Measurements from ENCODE around the gene CEP152.

CEP152 gene

DNA sequence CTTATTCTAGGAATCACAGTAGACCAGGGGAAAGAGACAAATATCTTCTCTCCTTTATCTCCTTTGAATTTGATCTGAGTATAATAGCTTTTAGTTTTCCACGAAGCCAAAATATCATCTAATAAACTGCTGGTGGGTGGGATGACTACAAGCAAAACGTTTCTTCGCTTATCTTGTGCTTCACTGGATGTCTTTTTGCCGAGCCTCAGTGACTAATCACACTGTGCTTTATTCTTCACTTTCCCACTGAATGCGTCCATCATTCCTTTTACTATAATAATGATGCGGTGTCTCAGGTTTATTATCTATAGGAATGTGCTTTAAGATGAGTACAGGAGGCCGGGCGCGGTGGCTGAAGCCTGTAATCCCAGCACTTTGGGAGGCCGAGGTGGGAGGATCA is 32.5 kb downstream of the CEP152 start:
- Mint-ChIP-seq H3K36me3 (ENCODE audit: low read depth) (peaks cover 47% of the 10 kb centered on the region), H3K4me3 (no peak overlapping the region), H3K27ac (no peak overlapping the region), H3K4me1 (no peaks in the 10 kb centered on the region), H3K27me3 (ENCODE audit: low read depth, poor library complexity) (no peaks in the 10 kb centered on the region), H3K9me3 (peaks cover 7% of the 10 kb centered on the region)
- TF ChIP-seq, protein P1, sequence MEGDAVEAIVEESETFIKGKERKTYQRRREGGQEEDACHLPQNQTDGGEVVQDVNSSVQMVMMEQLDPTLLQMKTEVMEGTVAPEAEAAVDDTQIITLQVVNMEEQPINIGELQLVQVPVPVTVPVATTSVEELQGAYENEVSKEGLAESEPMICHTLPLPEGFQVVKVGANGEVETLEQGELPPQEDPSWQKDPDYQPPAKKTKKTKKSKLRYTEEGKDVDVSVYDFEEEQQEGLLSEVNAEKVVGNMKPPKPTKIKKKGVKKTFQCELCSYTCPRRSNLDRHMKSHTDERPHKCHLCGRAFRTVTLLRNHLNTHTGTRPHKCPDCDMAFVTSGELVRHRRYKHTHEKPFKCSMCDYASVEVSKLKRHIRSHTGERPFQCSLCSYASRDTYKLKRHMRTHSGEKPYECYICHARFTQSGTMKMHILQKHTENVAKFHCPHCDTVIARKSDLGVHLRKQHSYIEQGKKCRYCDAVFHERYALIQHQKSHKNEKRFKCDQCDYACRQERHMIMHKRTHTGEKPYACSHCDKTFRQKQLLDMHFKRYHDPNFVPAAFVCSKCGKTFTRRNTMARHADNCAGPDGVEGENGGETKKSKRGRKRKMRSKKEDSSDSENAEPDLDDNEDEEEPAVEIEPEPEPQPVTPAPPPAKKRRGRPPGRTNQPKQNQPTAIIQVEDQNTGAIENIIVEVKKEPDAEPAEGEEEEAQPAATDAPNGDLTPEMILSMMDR (IDR thresholded peaks at IDR 0.05): no peak
- DNase-seq: no peak

DNA sequence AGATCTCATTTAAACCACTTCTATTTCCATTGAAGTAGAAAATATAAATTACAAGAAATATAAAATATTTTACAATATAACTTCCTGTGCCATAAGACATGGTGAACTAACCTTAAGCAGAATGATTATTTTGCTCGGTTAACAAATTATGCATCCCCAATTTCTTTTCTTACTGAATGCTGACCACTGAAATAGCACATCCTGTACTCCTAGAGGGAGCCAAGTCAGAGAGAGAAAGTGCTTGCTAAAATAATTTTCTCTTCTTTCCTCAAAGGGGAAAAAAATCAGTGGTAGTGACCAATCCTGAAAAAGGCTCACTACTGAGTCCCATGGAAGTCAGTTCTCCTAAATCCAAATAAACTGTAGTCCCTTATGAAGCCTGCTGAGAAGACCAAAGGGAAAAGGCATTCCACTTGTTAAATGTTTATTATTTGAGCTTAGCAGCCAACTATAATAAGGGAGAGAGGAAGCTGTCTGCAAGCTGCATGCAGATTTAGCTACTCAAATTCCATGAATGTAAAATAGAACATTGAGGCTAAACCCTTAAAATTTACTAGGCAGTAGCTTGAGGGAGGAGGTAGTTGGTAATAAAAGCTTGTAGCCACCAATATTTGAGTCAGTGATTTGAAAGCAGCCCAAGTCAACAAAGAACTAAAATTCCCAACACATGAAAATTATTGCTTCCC is 33.1 kb downstream of the CEP152 start:
- Mint-ChIP-seq H3K9me3 (peaks cover 7% of the 10 kb centered on the region), H3K4me1 (no peaks in the 10 kb centered on the region), H3K36me3 (ENCODE audit: low read depth) (peaks cover 41% of the 10 kb centered on the region), H3K4me3 (no peak overlapping the region), H3K27me3 (ENCODE audit: low read depth, poor library complexity) (no peaks in the 10 kb centered on the region), H3K27ac (peak overlapping the region; percentile 27)
- no peak for DNase-seq
- TF ChIP-seq, protein P1 (IDR thresholded peaks at IDR 0.05): no peak

DNA sequence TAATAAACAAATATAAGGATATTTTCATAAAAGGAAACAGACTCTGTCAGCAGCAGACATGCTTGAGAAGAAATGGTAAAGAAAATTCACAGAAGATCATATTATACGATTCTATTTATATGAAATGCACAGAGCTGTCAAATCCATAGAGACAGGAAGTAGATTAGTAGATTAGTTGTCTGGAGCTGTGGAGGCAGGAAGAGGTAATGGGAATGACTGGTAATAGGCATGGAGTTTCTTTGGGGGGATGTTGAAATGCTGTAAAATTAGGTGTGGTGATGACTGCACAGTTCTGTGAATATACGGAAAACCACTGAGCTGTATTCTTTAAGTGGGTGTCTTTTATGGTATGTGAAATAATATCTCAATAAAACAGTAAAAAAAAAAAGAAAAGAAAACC is 35.3 kb downstream of the CEP152 start:
- Mint-ChIP-seq H3K4me3 (no peak overlapping the region), H3K4me1 (no peaks in the 10 kb centered on the region), H3K27me3 (ENCODE audit: low read depth, poor library complexity) (no peaks in the 10 kb centered on the region), H3K9me3 (peaks cover 7% of the 10 kb centered on the region), H3K27ac (no peak overlapping the region), H3K36me3 (ENCODE audit: low read depth) (peaks cover 25% of the 10 kb centered on the region)
- no peak for DNase-seq
- TF ChIP-seq, protein P1 (IDR thresholded peaks at IDR 0.05): no peak

DNA sequence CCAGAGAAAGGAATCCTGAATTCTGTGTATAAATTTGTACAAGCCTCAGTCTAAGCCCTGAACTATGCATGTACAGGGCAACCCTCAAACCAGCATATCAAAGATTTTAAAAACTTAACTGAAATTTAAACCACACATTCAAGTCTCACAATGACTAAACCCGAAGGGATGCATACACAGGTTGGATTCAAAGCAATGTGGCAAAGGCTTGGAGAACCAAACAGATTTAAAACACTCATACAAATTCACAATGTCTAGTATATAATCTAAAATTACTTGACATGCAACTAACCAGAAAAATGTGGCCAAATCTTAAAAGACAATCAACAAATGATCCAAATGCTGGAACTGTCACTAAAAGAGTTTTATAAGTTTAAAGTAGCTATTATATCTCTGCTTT is 36.4 kb downstream of the CEP152 start:
- Mint-ChIP-seq H3K4me3 (no peak overlapping the region), H3K27ac (peak overlapping the region; percentile 10), H3K9me3 (peaks cover 7% of the 10 kb centered on the region), H3K27me3 (ENCODE audit: low read depth, poor library complexity) (no peaks in the 10 kb centered on the region), H3K36me3 (ENCODE audit: low read depth) (peaks cover 23% of the 10 kb centered on the region), H3K4me1 (no peaks in the 10 kb centered on the region)
- TF ChIP-seq, protein P1 (IDR thresholded peaks at IDR 0.05): no peak
- no peak for DNase-seq

DNA sequence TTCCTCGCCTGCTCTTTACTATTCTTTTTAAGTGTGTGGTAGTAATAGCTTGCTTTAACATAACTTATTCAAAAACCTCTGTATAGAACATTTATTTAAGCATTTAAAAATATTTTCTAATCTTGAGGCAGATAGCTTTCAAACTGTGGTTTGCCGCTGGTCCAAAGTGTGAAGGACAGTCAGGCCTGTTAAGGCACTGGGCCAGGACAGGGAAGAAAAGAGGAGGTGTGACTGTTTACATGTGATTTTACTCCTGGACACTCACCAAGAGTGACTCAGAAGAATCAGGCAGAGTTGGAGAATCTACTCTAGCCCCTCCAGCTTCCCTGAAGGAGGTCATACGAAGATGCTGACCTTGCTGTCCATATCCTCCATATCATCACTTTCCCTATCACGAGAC is 44.7 kb downstream of the CEP152 start:
- H3K36me3 Mint-ChIP-seq (ENCODE audit: low read depth): peaks cover 36% of the 10 kb centered on the region
- H3K9me3 Mint-ChIP-seq: no peaks in the 10 kb centered on the region
- no peaks in the 10 kb centered on the region for H3K27me3 Mint-ChIP-seq (ENCODE audit: low read depth, poor library complexity)
- H3K27ac Mint-ChIP-seq: no peak overlapping the region
- TF ChIP-seq, protein P1 (IDR thresholded peaks at IDR 0.05): no peak
- no peak overlapping the region for H3K4me3 Mint-ChIP-seq
- no peaks in the 10 kb centered on the region for H3K4me1 Mint-ChIP-seq
- DNase-seq: no peak

DNA sequence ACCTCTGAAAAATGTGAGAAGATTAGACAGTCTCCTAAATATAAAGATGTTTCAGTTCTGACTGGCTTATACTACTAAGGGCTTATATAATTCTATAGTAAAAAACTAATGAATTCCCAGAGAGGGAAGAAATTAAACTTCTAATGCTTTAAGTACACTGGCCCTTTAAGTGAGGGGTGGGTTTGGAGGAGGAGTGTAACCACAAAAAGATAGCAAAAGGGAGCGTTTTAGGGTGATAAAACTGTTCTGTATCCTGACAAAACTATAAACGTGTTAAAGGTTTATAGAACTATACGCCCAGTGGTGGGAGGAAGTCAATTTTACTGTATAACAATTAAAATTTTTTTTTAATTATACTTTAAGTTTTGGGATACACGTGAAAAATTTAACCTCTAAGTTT is 45.8 kb downstream of the CEP152 start:
- H3K4me3 Mint-ChIP-seq: no peak overlapping the region
- H3K9me3 Mint-ChIP-seq: no peaks in the 10 kb centered on the region
- no peaks in the 10 kb centered on the region for H3K4me1 Mint-ChIP-seq
- no peak overlapping the region for H3K27ac Mint-ChIP-seq
- H3K36me3 Mint-ChIP-seq (ENCODE audit: low read depth): peaks cover 36% of the 10 kb centered on the region
- no peaks in the 10 kb centered on the region for H3K27me3 Mint-ChIP-seq (ENCODE audit: low read depth, poor library complexity)
- TF ChIP-seq, protein P1 (IDR thresholded peaks at IDR 0.05): no peak
- DNase-seq: no peak

All from nephron progenitor cell (in vitro differentiated cells).